HL-60 (cell line): Measurements from ENCODE around the gene TGFBI.

ENCODE experiments used
- DNase-seq, 2 experiments: peaks; one replicate each; pipeline ENCODE4 v3.0.0-alpha.2; 2010 to 2020; ENCODE audit warnings: low read depth in 1 of 2, low spot score in 1 of 2
- H3K27ac ChIP-seq: fragments of 250-450 bp; sonication (Bioruptor Pico); replicated peaks from 2 replicates; pipeline ENCODE4 v1.5.1; 2020; ENCODE audit warnings: mild to moderate bottlenecking, moderate library complexity
- H3K27me3 ChIP-seq: fragments of 250-450 bp; sonication (Bioruptor Pico); 2 replicates; pipeline ENCODE4 v1.5.1; 2021; ENCODE audit warnings: mild to moderate bottlenecking, moderate library complexity; ENCODE audit not compliant: insufficient read depth, poor library complexity, severe bottlenecking
- H3K4me3 ChIP-seq: replicated peaks from 2 replicates; pipeline ENCODE4 v1.5.1; 2011; ENCODE audit warnings: mild to moderate bottlenecking, control low read depth, low read length; ENCODE audit not compliant: insufficient read depth
- CTCF ChIP-seq: IDR thresholded peaks from one replicate; pipeline ENCODE4 v1.5.1; 2011; ENCODE audit warnings: low read length, control low read depth, inconsistent platforms; ENCODE audit not compliant: insufficient read depth
- GABPA ChIP-seq: IDR thresholded peaks from 2 replicates; pipeline ENCODE4 v1.6.1; 2012; ENCODE audit warnings: low read depth
- POLR2AphosphoS5 ChIP-seq: IDR thresholded peaks from 2 replicates; pipeline ENCODE4 v1.6.1; 2012; ENCODE audit warnings: low read depth
- REST ChIP-seq: IDR thresholded peaks from 2 replicates; pipeline ENCODE4 v1.6.1; 2012; ENCODE audit warnings: low read depth; ENCODE audit not compliant: insufficient replicate concordance
- SPI1 ChIP-seq: IDR thresholded peaks from 2 replicates; pipeline ENCODE4 v1.6.1; 2012; ENCODE audit warnings: low read depth, mild to moderate bottlenecking, borderline replicate concordance

Gene TGFBI

DNA sequence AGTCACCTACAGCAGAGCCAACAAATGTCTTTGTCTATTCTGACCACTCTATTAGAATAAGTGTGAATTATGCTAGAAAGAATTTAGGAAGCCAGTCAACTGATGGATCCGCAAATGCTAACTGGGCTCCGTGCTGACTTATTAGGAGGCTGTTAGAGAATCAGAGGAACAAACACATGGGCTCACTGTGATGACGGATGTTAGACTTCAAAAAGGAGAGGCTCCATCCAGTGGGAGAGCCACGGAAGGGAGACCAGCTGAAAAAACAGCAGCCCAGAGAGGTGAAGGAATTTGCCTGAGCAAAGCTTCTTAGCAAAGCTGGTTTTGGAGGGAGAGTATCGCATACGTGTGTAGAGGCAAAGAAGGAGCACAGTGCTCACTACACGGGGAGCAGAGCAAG, 5.8 kb upstream of the TGFBI start:
- TF ChIP-seq SPI1 (no peak), POLR2AphosphoS5 (no peak), CTCF (no peak), REST (no peak), GABPA (no peak)
- Histone ChIP-seq H3K4me3 (no peak overlapping the region), H3K27ac (no peak overlapping the region)

GRCh38 chr5:136023958-136024541, 4.7 kb upstream of the TGFBI start:
- no peak overlapping the region for H3K4me3 ChIP-seq
- no peak overlapping the region for H3K27ac ChIP-seq
- H3K27me3 ChIP-seq, result no peaks in the 10 kb centered on the region
- DNase-seq, result no peak
- no peak for TF ChIP-seq SPI1
- TF ChIP-seq CTCF, result no peak
- no peak for TF ChIP-seq GABPA
- no peak for TF ChIP-seq REST
- no peak for TF ChIP-seq POLR2AphosphoS5

More for the DNA sequence above, 5.8 kb upstream of the TGFBI start:
- no peak for DNase-seq
- H3K27me3 ChIP-seq, result no peaks in the 10 kb centered on the region

GRCh38 chr5:136025900-136026299, 2.9 kb upstream of the TGFBI start:
- Histone ChIP-seq H3K27ac (no peak overlapping the region), H3K4me3 (no peak overlapping the region), H3K27me3 (no peaks in the 10 kb centered on the region)
- TF ChIP-seq CTCF, result no peak
- TF ChIP-seq GABPA, result no peak
- TF ChIP-seq SPI1, result no peak
- no peak for TF ChIP-seq POLR2AphosphoS5
- TF ChIP-seq REST, result no peak
- no peak for DNase-seq
